Right ventricle myocardium inferior (tissue), 1 donor: Measurements from ENCODE around the gene CDA. TPM values are rescaled to one million over a fixed set of nuclear protein-coding genes. Genes with fewer than 3 reads are reported as not detected.

Source experiments
- ATAC-seq: fragments of 200-7000 bp; cut with Tn5 transposase; one replicate; pipeline ENCODE4 v1.9.1; 2020; ENCODE audit warnings: mild to moderate bottlenecking, moderate library complexity
- DNase-seq: peaks from one replicate; pipeline ENCODE4 v3.0.0; 2021; ENCODE audit errors: missing footprints
- intact Hi-C: fragments of 100-400 bp; cut with DNase I; formaldehyde crosslinking; loops from one replicate; pipeline ENCODE4 v1.11.0; 2022
- total RNA-seq: library from RNA; stranded (reverse); fragmentation: NEBNext Ultra II Directional; extraction: Animal tissue kit (Norgen Biotek cat#: 25700); gene quantifications from one replicate; pipeline ENCODE4 v1.2.1, GENCODE V29; 2021
- donor health status: DM: no; HTN: yes; CAD: no; lungs with severe emphysema.

Gene CDA
- total RNA-seq, 1 donor from 2014 or later: 3.2 TPM

GRCh38 chr1:20634065-20634593 is 45.2 kb downstream of the CDA start:
- intact Hi-C loops: loop anchor here (5.0 kb wide), 1 partner anchor 57 kb away; no protein-coding TSS in a partner anchor
- ATAC-seq (no peak), DNase-seq (no peak)

- intact Hi-C loops: loop anchor here (5.0 kb wide), 1 partner anchor 57 kb away; no protein-coding TSS in a partner anchor
- ATAC-seq: peak; percentile 64
Measured at GRCh38 chr1:20634594-20635084, 45.7 kb downstream of the CDA start.

GRCh38 chr1:20636785-20637347 is 48.0 kb downstream of the CDA start:
- intact Hi-C loops: no loop called here
- no peak for ATAC-seq
- no peak for DNase-seq

More at GRCh38 chr1:20634594-20635084, 45.7 kb downstream of the CDA start:
- DNase-seq: no peak

- ATAC-seq (no peak), DNase-seq (no peak)
- intact Hi-C loops: loop anchor here (2.0 kb wide), 1 partner anchor 65 kb away; no protein-coding TSS in a partner anchor
Measured at GRCh38 chr1:20640183-20640597, 51.3 kb downstream of the CDA start.

- ATAC-seq (no peak), DNase-seq (no peak)
- intact Hi-C loops: loop anchor here (2.0 kb wide), 1 partner anchor 67 kb away; no protein-coding TSS in a partner anchor
Measured at GRCh38 chr1:20641975-20642374, 53.1 kb downstream of the CDA start.

- no peak for ATAC-seq
- no peak for DNase-seq
- intact Hi-C loops: no loop called here
Measured at GRCh38 chr1:20643080-20643479, 54.2 kb downstream of the CDA start.

- intact Hi-C loops: no loop called here
- no peak for DNase-seq
- no peak for ATAC-seq
Measured at GRCh38 chr1:20644416-20644815, 55.5 kb downstream of the CDA start.

GRCh38 chr1:20645414-20645813 is 56.5 kb downstream of the CDA start:
- no peak for ATAC-seq
- DNase-seq: no peak
- intact Hi-C loops: no loop called here

- intact Hi-C loops: no loop called here
- ATAC-seq (no peak), DNase-seq (no peak)
Measured at GRCh38 chr1:20648438-20648837, 59.5 kb downstream of the CDA start.

- no peak for DNase-seq
- intact Hi-C loops: no loop called here
- ATAC-seq: no peak
Measured at GRCh38 chr1:20648946-20649345, 60.0 kb downstream of the CDA start.

- intact Hi-C loops: no loop called here
- DNase-seq: no peak
- ATAC-seq: peak; percentile 9
Measured at GRCh38 chr1:20652300-20652699, 63.4 kb downstream of the CDA start.

- DNase-seq: no peak
- intact Hi-C loops: no loop called here
- peak; percentile 9 for ATAC-seq
Measured at GRCh38 chr1:20654104-20654690, 65.3 kb downstream of the CDA start.

- intact Hi-C loops: no loop called here
- ATAC-seq (no peak), DNase-seq (no peak)
Measured at GRCh38 chr1:20657024-20657423, 68.1 kb downstream of the CDA start.

- intact Hi-C loops: no loop called here
Measured at GRCh38 chr1:20658166-20658915, 69.4 kb downstream of the CDA start.

GRCh38 chr1:20660363-20660762 is 71.5 kb downstream of the CDA start:
- DNase-seq: no peak
- no peak for ATAC-seq
- intact Hi-C loops: no loop called here

More at GRCh38 chr1:20658166-20658915, 69.4 kb downstream of the CDA start:
- no peak for ATAC-seq
- no peak for DNase-seq

- ATAC-seq (no peak), DNase-seq (no peak)
- intact Hi-C loops: no loop called here
Measured at GRCh38 chr1:20660847-20661206, 71.9 kb downstream of the CDA start.

- DNase-seq: peak; percentile 98
- ATAC-seq: peak; percentile 98
- intact Hi-C loops: no loop called here
Measured at GRCh38 chr1:20661207-20662109, 72.6 kb downstream of the CDA start, which contains the start of gene DDOST. Gene DDOST (minus strand): TSS chr1:20661369. CDS start chr1:20661350, 19 bp downstream.

- DNase-seq (no peak), ATAC-seq (no peak)
- intact Hi-C loops: no loop called here
Measured at GRCh38 chr1:20662110-20662475, 73.2 kb downstream of the CDA start.

GRCh38 chr1:20663365-20663764 is 74.5 kb downstream of the CDA start:
- intact Hi-C loops: no loop called here
- no peak for ATAC-seq
- DNase-seq: no peak
